Activated naive CD8-positive, alpha-beta T cell treated with anti-CD3 and anti-CD28 coated beads, Interleukin-2, amount 50 U/mL, for 24 hours (primary cell): ENCODE data around the gene HGS.
A peak's percentile ranks its signal among the peaks of the same experiment; 100 is the strongest.

Source experiments
- ATAC-seq: fragments of 150-1000 bp; cut with Tn5 transposase; one replicate; pipeline ENCODE4 v1.10.0; 2021
- DNase-seq: peaks from one replicate; pipeline ENCODE4 v3.0.0; 2021
- H3K27ac Mint-ChIP-seq: one replicate; pipeline ENCODE4 v1.8.0; 2021; ENCODE audit warnings: mild to moderate bottlenecking, mixed read lengths
- H3K27me3 Mint-ChIP-seq: one replicate; pipeline ENCODE4 v1.8.0; 2021; ENCODE audit warnings: mixed read lengths
- H3K36me3 Mint-ChIP-seq: one replicate; pipeline ENCODE4 v1.8.0; 2021; ENCODE audit warnings: low read depth, mixed read lengths
- H3K4me1 Mint-ChIP-seq: one replicate; pipeline ENCODE4 v1.8.0; 2021; ENCODE audit warnings: mixed read lengths
- H3K4me3 Mint-ChIP-seq: one replicate; pipeline ENCODE4 v1.8.0; 2021; ENCODE audit warnings: mild to moderate bottlenecking, moderate library complexity, mixed read lengths
- H3K9me3 Mint-ChIP-seq: one replicate; pipeline ENCODE4 v1.8.0; 2021; ENCODE audit warnings: mixed read lengths

HGS gene

GRCh38 chr17:81741594-81742452 lies 58.0 kb downstream of the HGS start:
- H3K4me1 Mint-ChIP-seq, result no peaks in the 10 kb centered on the region
- no peak overlapping the region for H3K4me3 Mint-ChIP-seq
- ATAC-seq, result peak; percentile 45
- H3K36me3 Mint-ChIP-seq, result no peaks in the 10 kb centered on the region
- no peak overlapping the region for H3K27ac Mint-ChIP-seq
- H3K9me3 Mint-ChIP-seq, result no peaks in the 10 kb centered on the region
- peaks cover 5% of the 10 kb centered on the region for H3K27me3 Mint-ChIP-seq
- no peak for DNase-seq
